Ecto neural progenitor cell (in vitro differentiated cells): Measurements from ENCODE around the gene LHX2.

Experiments
- DNase-seq: peaks from one replicate; pipeline ENCODE4 v3.0.0-alpha.2; 2018; ENCODE audit warnings: low spot score

The LHX2 gene

GRCh38 chr9:124032247-124032646 lies 20.7 kb downstream of the LHX2 start:
- no peak for DNase-seq

DNA sequence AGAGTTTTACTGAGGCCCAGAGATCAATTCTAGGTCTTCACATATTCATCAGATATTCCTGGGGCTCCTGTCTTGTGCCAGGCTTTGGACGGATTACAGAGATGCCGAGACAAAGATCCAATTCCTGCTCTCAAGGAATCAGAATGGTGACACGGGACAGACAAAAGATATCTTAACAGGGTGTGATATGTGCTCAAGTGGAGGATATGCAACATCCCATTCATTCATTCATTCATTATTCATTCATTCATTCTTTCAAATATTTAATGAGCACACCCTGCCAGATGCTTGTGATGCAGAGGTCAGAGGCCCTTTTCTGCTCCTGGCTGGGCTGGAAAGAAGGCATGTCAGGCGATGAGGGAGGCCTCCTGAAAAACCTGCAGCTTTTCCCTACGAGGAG lies 21.8 kb downstream of the LHX2 start:
- DNase-seq = no peak

DNA sequence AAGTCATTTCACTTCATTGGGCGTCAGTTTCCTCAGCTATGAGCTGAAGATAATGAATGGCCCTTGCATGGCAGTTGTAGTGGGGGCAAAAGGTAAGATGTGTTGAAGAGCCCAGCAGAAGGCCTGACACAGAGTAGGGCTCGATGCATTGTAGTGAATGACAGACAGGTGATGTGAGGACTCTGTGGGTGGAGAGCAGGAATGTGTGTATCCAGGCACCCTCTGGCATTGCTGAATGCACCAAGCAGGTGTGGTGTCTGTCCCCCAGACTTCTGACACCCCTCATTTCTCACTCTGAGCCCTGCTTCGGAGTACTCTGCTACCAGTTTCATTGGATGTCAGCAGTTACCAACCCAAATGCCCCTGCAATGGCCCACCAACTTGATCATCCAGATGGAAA lies 22.4 kb downstream of the LHX2 start:
- no peak for DNase-seq

- DNase-seq = no peak
These were observed 23.6 kb downstream of the LHX2 start for GRCh38 chr9:124035001-124035650.

DNA sequence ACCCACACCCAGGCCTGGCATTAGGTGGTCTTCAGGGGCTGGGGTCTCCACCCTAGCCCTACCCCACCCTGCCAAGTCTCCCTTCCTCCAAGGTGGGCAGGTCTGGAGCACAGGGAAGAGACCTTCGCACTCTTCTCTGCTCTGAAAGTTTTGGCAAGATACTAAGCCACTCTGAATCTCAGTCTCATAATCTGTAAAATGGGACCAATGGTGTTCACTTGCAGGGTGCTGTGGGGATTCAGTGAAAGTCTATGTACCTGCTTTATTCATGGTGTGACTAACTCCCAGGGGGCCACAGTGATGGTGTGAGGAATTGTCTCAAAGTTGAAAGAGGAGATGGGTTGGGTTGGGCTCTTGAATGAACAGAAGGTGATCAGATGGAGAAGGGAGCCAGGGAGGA lies 25.0 kb downstream of the LHX2 start:
- DNase-seq = no peak

GRCh38 chr9:124037790-124038189 lies 26.2 kb downstream of the LHX2 start:
- DNase-seq = no peak

DNA sequence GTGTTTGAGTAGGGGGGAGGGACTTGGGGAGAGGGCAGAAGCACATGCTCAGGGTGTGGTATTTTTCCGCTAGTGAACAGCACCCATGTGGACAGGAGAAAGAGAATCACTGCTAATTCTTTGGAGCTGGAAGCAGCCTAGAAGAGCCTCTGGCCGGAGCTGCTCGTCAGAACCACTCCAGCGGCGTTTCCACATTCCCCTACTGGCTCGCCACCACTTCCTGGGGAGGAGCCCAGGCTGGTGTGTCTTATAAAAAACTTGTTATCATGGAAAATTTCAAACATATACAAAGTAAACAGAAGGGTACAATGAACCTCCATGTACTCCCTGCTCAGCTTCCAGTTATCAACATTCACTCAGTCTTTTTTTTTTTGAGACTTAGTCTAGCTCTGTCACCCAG lies 26.7 kb downstream of the LHX2 start:
- no peak for DNase-seq

GRCh38 chr9:124038790-124039633 lies 27.4 kb downstream of the LHX2 start:
- no peak for DNase-seq

GRCh38 chr9:124040186-124040931 lies 28.8 kb downstream of the LHX2 start:
- DNase-seq = no peak

DNA sequence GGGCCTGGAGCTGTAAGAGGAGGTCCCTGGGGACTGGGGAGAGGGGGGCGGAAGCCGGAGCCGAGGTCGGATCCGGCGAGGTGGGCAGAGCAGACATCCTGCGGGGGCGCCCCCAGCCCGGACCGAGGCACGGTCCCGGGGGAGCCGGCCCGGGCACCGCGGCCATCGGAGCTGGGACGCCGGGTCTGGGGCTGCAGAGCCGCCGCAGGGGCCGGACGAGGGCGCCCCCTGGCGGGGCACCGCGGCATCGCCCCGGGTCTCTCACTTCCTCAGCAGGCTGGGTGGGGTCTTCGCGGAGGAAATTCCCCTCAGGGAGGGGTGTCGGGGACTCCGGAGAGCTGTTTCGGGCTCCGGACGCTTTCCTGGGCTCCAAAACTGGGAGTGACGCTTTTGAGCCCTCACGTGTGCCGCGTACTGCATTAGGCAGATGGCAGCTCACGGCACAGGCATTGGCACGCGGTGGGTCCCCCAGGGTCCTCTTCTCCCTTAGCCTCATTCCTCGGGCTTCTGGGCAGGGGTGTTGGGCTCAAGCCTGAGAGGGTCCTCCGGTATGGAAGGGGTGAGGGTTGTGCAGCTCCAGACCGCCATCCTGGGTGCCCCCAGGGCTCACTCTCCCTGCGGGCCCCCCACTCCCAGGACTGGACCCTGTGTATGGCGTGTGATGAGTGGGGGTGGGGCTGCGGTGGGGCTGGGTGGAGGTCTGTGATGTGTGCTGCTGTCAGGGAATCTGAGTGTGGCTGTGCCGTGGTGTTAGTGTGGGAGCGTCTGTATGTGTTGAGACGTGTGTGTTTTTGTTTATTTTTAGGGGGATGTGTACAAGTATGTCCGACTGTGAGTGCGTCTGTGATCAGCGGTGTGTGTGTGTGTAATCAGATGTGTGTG lies 29.6 kb downstream of the LHX2 start:
- peak; percentile 85 for DNase-seq

GRCh38 chr9:124041817-124042116 lies 30.2 kb downstream of the LHX2 start:
- DNase-seq = no peak

DNA sequence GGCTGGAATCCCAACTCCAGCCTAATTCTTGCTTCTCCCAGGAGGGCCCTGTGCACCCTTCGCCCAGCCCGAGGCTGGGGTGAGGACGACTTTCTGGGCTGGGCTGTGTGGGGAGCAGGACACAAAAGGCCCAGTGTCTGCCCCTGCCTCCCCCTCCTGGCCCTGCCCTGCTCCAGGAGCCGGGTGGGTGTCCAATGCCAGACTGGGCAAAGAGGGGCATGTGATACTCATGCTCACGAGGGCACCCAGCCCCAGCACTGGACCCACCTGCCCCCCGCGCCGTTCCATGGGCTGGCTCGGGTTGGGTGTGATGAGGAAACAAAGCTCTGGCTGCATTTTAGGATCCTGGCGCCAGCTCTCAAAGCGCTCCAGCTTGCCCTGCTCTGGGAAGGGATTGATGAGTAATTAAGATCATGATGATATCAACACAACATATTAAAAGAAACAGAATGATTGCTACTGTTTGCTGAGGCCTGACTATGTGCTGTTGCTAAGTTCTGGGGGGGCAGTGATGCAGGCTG lies 30.7 kb downstream of the LHX2 start:
- DNase-seq = no peak

- no peak for DNase-seq
These were observed 32.9 kb downstream of the LHX2 start for GRCh38 chr9:124044448-124044847.

DNA sequence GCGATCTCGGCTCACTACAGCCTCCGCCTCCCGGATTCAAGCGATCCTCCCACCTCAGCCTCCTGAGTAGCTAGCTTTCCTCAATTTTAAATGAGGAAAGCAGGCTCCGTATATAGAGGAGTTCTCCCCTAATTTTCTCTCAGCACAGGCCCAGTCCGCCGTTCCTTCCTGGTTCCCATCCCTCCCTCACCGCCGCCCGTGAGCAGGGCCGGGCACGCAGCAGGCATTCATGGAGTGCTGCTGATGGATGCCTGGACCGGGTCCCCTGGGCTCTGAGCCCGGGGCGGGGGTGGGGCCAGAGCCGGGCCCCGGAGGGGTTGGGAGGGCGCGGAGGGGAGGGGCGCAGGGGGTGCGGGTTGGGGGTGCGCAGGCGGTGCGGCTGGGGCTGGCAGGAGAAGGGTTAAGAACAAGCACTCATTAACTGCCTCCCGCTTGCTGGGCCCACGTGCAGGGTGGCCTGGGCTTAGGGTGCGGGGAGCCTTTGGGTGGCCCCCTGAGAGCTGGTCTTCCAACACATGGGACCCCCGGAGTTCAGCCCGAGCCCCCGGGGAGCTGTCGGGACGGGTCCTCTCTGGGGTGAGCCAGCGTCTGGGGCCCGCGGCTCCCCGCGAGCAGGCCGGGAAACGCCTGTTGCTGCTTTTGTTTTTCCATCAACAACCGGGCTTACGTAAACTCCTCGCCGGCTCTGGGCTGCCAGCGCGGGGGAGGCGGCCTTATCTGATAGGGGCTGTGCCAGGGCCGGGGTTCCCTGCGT lies 33.7 kb downstream of the LHX2 start:
- DNase-seq = no peak

DNA sequence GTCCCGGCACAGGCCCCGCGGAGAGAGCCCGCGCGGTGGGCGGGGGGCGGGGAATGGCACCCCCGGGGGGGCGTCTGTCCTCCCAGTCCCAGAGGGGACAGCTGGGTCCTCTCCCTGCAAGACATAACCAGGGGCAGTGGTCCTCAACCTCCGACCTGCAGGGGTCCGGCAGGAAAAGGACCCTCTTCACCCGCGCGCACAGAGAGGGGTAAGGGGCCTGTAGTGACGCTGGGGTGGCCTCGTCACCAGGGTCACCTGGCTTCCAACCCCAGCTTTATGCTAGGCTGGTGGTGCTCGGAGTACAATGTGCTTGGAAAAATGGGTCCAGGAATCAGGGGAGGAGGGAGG lies 34.2 kb downstream of the LHX2 start:
- no peak for DNase-seq

- DNase-seq = no peak
These were observed 34.6 kb downstream of the LHX2 start for GRCh38 chr9:124046189-124046588.

GRCh38 chr9:124047251-124047672 lies 35.7 kb downstream of the LHX2 start:
- DNase-seq = no peak

GRCh38 chr9:124050955-124051354 lies 39.4 kb downstream of the LHX2 start:
- no peak for DNase-seq

DNA sequence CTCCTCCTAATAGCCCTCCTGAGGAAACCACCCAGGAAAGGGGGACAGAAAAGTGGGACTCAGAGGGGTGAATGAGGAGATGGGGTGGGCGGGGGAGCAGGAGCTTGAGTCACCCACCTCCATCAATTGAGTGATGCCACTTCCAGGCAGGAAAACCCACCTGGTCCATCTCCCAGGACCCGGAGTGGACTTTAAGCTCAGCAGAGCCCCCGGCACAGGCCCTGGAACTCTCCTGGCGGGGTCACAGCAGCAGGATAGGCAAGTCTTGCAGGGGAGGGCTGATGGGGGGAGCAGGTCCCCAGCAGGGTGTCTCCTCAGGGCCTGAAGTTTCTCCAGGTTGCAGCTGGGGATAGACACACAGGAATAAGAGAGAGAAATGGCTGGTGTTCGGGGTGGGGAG lies 40.8 kb downstream of the LHX2 start:
- no peak for DNase-seq

DNA sequence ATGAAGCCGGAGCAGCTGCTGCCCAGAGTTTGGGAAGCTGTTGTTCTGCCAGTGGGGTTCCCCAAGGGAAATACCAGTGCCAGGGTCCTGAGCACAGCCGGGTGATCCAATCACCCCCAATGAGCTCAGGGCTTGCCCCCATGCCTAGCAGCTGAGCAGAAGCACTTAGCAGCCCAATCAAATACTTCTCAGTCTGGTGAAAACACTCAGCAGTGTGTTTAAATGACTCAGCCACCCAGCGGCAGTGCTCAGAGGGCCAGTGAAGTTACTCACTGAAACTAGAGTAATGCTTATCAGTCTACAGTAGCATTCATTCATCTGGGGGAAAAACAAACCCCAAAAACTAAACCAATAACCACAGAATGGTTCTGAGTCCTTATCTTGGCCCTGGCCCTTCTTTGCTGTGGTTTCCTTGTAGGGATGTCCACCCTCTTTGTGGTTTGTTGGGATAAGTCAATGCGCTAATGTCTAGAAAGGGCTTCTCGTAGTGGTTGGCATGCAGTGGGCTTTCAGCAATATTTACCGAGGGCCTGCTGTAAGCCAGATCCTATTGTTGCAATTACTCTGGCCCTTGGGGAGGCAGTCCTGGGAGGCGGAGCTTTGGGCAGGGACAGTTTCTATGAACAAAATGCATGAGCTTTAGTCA lies 43.1 kb downstream of the LHX2 start:
- no peak for DNase-seq
